Urothelium cell line (cell line): ENCODE data around the gene GBX2.

ENCODE experiments used
- DNase-seq: peaks from one replicate; pipeline ENCODE4 v3.0.0; 2011; ENCODE audit warnings: low spot score, mixed read lengths
- FAIRE-seq: peaks from 2 replicates; lab custom pipeline; 2011; peaks lifted over from hg19 to GRCh38; lab: Jason Lieb, UNC

The GBX2 gene

DNA sequence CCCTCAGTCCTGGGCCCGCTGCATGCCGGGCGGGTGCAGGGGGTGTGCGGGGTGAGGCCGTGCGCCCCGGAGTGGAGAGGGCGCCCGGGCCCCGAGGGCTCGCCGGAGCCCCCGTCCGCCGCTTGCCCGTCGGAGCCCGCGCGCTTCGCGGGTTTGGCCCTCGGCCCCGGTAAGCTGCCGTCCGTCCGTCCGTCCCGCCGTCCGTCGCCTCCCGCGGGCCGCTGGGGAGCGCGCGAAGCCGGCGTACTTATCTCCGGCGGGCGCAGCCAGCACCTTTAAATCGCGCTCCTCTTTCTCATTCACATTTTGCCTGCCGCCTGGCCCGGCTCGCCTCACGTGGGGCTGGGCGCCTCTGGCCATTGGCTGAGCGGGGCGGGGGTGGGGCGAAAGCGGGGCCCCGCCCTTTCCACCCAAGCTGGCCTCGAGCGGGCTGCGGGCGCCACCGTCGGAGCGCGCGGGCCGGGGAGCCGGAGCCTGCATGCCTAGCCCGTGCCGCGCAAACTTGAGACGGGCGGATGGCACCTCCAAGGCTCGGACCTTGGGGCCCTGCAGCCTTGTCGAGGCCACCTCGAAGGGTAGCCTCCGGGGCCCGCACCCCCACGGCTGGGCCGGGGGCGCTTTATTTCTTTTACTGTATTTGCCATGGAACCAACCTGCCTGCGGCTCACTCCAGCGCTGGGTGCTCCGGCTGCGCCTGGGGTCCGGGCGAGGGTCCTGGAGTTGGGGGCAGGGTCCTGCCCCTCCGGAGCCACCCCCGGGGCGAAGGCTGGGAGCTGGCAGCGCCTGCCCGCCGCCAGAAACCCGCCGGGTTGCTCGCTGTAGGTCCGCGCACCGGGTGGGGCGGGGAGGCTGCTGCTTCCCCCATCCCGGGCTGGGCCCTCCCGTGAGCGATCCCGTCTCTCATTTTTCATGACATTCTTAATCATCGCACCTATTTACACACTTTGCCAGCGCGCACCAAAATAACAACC is at the start of gene GBX2:
TSS of gene GBX2 (minus strand) at position 277 of the 971 bp plus-strand sequence. CDS start 415 bp downstream, outside the sequence.
- DNase-seq (no peak), FAIRE-seq (no peak)

DNA sequence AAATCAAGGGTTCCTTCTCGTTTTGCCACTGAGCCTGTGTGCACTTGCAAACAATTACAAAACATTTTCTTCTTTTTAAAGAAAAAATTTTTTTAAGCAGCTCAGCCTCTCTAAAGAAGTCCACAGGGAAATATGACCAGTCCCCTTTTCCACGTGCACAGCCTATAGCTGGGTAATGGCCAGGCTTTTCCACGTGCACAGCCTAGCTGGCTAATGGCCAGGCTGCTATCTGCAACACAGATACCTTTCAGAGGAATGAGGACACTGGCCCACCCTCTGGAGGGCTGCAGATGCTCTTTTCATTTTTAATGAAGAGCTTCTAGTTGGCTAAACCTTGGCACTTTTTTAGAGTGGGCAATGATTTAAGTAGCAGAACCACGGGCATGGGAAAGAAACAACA is 49.7 kb upstream of the GBX2 start:
- FAIRE-seq (no peak), DNase-seq (no peak)

DNA sequence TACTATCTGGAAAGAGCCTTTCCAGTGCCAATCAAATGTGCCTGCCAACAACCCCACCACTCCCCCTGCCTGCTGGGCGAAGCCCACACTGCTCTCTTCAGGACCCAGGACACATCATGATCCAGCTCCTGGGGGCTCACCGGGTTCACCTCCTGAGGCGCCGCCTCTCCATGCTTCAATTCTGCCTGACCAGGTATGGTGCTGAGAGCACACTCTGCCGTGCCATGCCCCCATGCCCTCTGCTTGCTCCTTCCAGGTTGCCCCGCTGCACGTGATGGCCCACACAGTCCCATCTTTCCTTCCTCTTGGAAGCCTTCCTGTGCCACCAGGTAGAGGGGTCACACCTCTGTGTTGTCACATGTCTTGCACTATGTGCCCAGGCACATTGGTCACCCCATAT is 48.5 kb upstream of the GBX2 start:
- no peak for FAIRE-seq

DNA sequence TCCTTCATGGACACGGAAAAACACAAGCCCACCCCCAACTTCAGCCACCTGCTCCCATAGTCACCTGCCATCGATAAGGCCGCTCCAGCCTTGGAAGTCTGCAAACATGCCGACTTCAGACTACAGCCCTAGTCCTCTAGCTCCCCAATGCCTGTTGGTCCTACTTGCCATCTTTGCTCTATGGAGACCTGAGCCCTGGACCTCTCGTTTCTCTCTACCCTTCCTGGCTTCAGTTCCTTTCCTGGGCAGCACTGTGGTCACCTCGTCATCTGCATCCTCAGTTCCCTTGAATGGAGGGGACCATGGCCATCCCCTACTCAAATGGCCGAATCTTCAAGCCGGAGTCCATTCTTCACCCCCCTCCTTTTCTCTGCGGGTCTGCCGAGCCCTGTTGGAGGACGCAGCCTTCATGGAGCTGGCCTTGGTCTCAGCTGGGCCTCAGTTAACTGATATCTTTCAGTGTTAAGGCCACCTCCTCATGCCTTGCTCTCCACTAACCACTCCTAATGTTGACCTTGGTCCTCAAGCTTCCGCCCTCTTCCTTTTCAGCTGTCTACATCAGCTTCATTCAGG is 47.7 kb upstream of the GBX2 start:
- FAIRE-seq (no peak), DNase-seq (no peak)

More for the DNA sequence above, 48.5 kb upstream of the GBX2 start:
- DNase-seq = no peak

DNA sequence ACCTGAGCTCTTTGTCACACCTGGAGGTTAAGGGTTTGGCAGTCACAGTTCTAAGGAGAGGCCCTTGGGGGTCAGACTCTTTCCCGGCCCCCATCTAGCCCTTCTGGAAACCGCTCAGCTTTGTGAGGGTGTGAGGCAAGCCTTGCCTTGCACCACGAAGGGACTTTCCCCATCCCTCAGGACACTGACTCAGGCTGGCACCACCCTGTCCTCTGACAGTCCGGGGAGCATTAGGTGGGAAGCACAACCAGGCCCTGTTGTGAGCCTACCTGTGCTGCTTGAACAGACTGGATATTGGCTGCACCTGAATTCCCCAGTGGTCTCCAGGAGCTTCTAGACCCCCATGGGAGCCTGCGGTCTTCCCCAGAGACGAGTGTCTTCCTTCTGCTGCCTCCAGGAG is 47.0 kb upstream of the GBX2 start:
- DNase-seq (no peak), FAIRE-seq (no peak)

DNA sequence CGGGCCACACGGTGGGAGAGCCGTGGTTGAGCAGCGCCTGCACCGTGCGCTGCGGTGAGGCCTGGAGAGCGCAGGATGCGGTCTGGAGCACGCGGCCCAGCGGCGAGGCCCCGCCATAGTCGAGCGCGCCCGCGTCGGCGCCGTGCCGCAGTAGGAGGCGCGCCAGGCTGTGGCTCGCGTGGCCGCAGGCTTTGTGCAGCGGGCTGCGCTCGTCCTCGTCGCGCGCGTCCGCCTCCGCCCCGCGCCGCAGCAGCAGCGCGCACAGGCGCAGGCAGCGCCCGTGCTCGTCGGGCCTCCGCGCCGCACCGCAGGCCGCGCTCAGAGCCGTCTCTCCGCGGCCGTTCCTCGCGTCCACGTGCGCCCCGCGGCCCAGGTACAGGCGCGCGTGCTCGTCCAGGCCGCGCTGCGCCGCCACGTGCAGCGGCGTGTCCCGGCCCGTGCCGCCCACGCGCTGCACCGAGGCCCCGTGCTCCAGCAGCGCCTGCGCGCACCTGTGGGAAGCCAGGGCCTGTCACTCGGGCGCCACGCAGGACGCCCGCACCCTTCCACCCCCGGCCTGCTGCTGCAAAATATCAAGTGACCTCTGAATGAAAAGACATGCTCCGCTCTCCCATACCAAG is 46.3 kb upstream of the GBX2 start:
- FAIRE-seq = no peak
- DNase-seq = no peak

DNA sequence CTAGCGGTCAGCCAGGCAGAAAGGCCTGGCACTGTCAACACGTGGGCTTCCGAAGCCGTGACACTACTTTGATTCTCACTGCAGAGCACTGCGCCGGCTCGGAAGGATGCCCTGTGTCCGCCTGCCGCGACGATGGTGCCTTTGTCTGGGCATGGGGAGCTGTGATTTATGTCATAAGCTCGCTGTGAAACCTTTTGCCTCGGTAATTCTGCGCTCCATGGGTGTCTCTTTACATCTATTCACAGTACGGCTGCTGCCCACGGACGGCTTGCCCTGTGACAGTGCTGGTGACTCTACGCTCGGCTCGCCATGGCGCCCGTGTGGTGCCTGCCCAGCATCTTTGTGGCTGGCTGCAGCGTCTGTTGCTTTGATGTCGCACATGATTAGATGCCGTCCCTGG is 43.1 kb upstream of the GBX2 start:
- FAIRE-seq = no peak

DNA sequence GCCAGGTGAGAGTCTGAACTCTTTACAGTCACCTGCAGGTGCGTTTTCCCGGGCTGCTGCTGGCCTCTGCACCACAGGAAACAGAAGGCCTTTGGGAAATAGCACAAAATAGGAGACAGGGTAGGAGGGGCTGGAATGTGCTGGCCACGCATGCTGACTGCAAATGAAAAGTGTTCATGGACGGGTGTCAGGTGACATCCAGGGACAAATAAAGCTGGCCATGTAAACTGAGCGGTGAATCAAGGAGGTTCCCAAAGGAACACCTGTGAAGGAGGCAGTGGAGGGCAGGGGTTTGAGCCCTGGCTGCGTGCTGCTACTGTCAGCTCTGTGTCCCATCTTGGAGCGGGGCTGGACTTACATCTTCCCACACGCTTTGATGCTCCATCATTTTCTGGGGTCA is 42.4 kb upstream of the GBX2 start:
- DNase-seq = no peak
- no peak for FAIRE-seq

More for the DNA sequence above, 43.1 kb upstream of the GBX2 start:
- no peak for DNase-seq

DNA sequence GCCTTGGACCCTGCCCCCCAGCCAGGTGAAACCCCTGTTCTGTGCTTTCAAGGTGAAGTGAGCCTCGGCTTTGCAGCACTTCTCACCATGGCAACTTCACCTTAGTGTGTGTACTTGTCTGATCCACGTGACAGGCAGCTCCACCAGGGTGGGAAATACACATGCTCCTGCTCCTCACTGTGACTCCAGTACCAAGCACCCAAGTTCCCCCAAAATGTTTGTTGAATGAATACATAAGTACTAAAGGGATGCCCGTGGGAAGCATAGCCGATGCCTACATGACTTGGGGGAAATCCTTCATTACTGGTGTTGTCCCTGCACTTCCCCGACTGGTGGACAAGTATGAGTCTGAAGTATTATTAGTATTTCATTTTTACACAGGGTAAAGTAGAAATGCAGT is 41.8 kb upstream of the GBX2 start:
- FAIRE-seq (no peak), DNase-seq (no peak)

DNA sequence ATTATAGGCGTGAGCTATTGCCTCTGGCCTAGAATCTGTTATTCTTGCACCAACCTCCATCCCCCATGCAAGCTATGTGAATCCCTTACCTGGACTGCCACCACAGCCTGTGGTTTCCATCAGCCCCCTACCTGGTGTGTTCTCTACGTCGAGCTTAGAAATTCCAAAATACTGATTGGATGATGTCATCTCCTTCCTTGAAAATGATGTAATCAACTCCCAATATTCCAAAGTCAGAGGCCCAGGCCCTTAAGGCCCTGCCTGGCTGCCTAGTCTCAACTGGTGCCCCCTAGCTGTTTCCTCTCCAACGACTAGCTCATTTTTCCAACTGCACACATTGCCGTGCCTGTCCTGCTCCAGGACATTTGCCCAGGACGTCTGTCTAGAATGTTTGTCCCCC is 41.3 kb upstream of the GBX2 start:
- peak; percentile 44 for DNase-seq

DNA sequence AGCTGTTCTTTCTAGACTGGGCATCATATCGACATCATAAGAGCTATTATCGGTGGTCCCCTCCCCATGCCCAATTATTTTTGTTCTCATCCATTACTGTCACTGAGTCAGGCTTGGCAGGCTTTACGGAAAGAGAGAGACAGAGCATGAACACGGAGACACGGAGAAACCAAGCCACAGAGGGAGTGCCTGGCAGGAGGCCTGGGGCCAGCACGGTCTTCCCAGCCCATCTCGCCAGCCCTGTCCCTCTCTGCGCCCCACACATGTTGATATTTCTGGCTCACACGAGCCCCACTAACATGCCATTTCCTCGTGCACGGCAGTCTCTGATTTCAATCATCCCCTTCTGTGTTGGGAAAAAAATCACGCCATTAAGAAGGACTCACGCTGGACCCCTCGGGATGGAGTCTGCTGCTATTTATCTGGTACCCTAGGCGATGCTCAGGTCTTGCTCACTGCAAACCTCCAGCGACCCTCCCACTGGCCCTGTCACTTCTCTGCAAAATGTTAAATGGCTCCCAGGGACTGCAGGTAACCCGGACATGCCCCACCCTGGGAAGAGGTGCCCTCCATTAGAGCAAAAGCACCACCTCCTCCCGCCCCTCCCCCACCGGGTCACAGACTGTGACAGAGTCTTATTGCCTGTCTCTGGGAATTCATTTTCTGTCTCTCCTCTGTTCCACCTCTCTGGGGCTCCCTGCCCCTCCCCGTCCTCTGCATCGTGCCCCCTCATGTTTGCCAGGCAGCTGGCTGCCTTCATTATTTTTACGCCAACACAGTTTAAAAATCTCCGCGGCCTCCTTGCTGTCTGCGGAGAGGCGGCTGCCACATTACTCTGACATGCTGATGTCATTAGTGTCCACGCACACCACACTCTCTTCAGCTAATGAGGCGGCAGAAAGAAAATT is 40.1 kb upstream of the GBX2 start:
- FAIRE-seq = no peak
- no peak for DNase-seq

More for the DNA sequence above, 41.3 kb upstream of the GBX2 start:
- no peak for FAIRE-seq

DNA sequence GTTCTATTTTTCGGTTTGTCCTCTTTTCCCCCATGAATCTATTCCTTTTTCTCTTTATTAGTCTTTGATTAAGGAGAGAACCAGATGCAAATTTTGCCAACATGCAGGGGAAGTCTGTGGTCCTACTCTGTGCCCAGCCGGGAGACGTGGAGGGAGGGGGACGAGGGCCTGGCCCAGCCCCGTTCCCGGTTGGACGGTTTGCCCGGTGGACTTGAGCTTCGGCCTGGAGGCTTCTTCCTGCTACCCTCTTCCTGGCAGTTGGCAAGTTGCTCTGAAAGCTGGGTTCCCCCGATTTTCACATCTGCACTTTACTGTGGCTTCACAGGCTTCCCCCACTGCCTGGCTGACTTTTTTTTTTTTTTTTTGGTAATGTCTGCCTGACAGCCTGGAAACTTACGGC is 39.3 kb upstream of the GBX2 start:
- no peak for FAIRE-seq
- no peak for DNase-seq

DNA sequence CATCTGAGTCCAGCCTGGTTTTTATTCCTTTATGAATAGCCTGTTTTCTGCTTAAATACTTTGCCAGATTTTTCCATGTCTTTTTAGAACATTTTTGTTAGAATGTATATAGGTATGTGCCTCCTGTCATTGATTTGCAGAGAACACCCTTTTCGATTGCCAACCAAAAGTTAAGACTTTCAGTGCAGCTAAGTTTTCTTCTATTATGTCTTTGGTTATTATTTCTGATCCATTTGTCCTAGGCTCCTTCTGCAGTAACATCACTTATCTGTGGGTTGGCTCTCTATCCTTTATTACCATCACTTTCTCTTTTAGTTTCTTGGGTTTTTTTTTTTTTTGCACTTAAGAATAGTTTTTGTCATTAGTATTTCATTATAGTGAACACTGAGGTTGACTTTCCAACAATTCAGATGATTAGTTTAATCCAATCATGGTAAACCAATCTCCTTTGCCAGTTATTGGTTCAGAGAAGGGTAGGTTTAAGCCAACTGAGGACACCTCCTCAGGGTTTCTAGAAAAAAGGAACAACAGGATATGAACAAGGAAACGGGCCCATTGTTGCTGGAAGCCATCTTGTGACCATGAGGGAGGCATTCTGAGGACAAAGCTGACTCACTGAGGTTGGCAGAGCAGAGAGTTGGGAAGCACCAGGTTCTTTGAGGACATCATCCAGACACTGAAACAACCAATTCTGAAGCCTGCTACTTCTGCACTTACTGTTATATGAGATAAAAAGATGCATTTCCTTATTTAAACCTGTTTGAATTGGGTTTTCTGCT is 37.9 kb upstream of the GBX2 start:
- DNase-seq = no peak
- no peak for FAIRE-seq

DNA sequence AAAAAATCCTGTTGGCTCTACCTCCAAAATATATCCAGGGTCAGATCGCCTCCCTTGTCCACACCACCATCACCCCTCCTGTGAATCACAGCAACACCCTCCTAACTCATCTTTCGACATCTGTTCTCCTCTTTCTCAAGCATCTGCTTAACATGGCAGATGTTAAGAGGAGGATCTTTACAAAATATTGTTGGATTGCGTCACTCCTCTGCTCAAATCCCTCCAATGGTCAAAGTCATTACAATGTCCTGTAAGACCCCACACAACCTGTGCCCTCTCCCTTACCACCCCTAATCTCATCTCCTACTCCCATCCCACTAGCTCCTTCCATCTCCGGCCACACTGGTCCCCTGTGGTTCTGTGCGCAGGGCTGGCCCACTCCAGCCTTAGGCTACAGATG is 36.8 kb upstream of the GBX2 start:
- no peak for DNase-seq
- no peak for FAIRE-seq

DNA sequence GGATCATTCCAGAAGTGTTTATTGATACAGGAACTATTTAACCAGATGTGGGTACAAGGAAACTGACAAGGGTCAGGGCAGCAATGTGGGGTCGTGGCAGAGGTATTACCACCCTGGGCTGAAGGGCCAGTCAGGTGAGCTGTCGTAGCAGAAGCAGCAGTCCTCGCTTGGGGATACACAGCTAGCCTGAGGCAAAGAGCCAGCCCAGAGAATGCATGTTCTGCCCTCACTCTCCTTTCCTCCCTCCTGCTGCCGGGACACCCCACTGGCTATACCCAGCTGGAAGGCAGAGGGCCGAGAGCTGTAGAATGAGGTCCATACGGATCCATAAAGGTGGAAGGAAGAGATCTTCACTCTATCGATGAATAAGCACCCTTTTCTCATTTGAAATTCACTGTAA is 32.2 kb upstream of the GBX2 start:
- no peak for FAIRE-seq

DNA sequence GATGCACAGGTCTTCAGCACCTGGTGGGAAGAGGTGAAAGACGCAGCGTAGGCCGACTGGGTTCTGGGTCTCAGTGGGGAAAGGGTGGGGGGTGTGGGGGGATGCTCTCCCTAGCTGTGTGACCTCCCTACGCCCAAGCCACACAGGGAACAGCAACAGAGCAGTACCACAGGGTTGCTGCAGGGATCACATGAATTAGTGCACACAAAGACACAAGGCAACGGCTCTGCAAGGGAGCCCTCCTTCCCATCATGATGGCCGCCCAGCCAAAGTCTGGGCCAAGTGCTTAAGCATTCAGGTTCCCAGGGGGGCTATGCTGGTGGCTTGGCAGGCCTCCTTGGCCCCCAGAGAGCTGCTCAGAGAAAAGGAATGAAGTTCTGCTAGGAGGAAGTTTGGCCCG is 28.2 kb upstream of the GBX2 start:
- no peak for FAIRE-seq
- no peak for DNase-seq

More for the DNA sequence above, 32.2 kb upstream of the GBX2 start:
- no peak for DNase-seq

DNA sequence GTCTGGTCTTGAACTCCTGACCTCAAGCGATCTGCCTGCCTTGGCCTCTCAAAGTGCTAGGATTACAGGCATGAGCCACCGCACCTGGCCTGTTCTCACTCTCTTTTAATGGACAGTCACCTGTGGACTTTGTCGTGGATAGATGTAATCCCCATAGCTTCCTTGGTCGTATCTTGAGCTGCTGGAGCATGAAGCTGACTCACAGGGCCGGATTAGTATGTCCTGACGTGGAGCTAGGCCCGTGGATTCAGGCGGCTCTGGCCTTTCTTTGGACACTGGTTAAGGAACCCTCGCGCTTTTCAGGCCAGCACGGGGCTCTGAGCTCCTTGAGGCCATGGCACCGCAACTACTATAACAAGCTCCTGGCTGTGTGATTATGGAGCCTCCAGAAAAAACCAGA is 27.5 kb upstream of the GBX2 start:
- DNase-seq (no peak), FAIRE-seq (no peak)

DNA sequence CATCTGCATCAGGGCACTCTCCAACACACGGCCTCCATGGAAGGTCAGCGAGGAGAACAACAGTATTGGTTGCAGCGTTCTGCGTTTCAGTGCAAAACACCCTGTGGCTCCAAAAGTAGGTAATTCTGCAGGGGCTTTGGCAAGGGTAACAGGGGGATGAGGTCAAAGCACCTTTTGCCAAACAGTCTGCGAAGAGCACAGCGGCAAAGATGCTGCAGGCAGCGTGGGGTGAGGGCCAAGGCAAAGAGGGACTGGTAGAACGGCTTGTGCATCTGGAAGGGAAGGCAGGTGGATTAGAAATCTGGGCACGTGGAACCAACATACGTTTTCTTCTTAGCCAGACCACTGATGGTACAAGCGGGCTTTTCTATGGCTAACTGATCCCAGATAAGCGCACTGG is 26.6 kb upstream of the GBX2 start:
- FAIRE-seq (no peak), DNase-seq (no peak)

DNA sequence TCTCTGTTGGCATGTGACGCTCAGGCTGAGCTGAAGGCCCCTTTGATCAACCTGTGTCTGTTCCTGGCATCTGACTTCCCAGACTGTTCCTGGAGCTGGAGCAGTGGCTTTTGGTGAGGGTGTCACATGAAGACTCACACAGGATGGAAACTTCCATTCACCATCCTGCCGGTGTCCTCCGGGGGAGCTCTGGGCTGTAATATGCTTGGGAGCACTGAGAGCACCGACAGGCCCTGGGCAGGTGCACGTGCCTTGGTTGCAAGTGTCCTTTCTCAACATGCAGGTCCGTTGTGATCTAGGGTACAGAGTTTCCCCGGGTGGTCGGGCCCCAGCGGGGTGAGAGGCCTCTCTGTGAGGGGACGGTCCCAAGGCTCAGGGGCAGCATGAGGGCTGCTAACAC is 24.8 kb upstream of the GBX2 start:
- DNase-seq (no peak), FAIRE-seq (no peak)

DNA sequence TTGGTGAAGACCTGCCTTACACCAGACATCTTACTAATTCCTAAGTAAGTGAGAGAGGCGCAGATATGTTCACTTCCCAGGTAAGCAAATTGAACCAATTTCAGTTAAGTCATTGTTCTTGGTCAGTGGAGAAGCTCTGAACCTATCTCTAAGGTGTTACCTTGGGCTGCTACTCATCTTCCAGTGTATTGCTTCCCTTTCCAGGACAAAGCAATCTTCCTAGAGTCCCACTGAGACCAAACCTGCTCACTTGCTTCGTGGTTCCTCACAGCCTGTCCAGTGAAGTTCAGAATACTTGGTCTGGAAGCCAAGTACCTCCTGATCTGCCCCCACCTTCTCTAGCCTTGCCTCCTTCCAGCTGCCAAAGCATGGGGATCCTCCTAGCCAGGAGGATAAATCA is 22.5 kb upstream of the GBX2 start:
- DNase-seq = no peak
- no peak for FAIRE-seq
